ENCODE measurements around the gene TMEM170A.
"Not testable (repeated sequence)": the region's sequence is repeated elsewhere in the genome, so short reads cannot be mapped to it uniquely, and the experiment has no call there.

- TF ChIP-seq, protein P1, sequence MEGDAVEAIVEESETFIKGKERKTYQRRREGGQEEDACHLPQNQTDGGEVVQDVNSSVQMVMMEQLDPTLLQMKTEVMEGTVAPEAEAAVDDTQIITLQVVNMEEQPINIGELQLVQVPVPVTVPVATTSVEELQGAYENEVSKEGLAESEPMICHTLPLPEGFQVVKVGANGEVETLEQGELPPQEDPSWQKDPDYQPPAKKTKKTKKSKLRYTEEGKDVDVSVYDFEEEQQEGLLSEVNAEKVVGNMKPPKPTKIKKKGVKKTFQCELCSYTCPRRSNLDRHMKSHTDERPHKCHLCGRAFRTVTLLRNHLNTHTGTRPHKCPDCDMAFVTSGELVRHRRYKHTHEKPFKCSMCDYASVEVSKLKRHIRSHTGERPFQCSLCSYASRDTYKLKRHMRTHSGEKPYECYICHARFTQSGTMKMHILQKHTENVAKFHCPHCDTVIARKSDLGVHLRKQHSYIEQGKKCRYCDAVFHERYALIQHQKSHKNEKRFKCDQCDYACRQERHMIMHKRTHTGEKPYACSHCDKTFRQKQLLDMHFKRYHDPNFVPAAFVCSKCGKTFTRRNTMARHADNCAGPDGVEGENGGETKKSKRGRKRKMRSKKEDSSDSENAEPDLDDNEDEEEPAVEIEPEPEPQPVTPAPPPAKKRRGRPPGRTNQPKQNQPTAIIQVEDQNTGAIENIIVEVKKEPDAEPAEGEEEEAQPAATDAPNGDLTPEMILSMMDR (IDR thresholded peaks at IDR 0.05; ENCODE audit: low read depth, low read length), result not testable (repeated sequence)
- TF ChIP-seq EZH2phosphoT487 (IDR thresholded peaks at IDR 0.05; ENCODE audit: low read depth), result not testable (repeated sequence)
These were observed 8.0 kb downstream of the TMEM170A start for GRCh38 chr16:75456486-75456885.

Data from OCI-LY3 (cell line).